Activated gamma-delta T cell treated with anti-CD3 and anti-CD28 coated beads, Interleukin-2, amount 50 U/mL, for 16 hours (primary cell): ENCODE measurements around the gene MEF2D.

Experiments
- DNase-seq: peaks from one replicate; pipeline ENCODE4 v3.0.0-alpha.2; 2020; ENCODE audit warnings: low read depth

Gene MEF2D

DNA sequence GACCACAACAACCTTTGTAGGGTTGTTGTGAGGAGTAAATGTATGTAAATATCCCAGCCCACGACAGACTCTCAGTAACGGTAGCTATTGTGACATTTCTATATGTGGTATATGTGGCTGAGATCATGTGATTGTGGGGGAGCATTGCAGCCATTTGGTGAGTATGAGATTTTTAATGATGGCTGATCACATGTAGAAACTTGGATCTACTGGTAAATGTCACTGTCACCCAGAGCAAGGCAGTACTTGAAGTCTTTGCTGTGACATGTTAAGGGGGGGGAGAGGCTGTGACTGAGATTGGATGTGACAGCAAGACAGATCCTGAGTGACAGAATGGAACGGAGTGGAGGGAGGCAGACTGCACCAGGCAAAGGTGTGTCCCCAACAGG lies 23.9 kb upstream of the MEF2D start:
- no peak for DNase-seq

DNA sequence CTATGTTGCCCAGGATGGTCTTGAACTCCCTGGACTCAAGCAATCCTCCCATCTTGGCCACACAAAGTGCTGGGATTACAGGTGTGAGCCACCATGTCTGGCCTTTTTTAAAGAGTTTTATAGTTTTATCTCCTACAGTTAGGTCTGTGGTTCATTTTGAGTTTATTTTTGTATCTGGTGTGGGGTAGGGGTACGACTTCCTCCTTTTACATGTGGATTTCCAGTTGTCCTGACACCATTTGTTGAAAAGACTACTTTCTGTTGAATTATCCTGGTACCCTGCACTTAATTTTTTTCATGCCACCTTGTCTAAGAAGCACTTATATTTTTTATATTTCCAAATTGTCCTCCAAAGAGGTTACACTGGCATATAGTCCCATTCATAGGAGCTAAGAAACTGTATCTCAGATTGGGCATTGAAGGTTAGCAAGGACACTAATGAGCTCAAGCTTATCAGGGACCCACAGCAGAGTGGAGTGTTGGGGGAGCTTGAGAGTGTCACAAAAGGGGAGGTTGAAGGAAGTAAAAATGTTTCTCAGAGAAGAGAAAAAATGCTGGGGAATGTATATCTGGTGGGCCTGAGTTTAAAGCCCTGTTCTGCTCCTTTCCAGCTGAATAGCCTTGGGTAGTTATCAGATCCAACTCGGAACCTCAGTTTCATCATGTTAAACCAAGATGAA lies 23.4 kb upstream of the MEF2D start:
- no peak for DNase-seq

DNA sequence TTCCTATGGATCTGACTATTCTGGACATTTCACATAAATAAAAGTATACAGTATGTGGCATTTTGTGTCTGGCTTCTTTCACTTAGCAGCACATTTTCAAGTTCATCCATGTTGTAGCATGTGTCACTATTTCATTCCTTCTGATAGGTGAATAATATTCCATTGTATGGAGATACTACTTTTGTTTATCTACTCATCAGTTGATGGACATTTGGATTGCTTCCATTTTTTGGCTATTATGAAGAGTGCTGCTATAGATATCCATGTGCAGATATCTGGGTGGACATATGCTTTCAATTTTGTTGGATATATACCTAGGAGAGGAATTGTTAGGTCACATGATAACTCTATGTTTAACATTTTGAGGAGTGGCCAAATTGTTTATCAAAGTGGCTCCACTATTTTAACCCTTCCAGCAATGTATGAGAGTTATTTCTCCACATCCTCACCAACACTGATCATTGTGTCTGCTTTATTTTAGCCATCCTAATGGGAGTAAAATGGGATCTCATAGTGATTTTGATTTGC lies 21.9 kb upstream of the MEF2D start:
- no peak for DNase-seq

DNA sequence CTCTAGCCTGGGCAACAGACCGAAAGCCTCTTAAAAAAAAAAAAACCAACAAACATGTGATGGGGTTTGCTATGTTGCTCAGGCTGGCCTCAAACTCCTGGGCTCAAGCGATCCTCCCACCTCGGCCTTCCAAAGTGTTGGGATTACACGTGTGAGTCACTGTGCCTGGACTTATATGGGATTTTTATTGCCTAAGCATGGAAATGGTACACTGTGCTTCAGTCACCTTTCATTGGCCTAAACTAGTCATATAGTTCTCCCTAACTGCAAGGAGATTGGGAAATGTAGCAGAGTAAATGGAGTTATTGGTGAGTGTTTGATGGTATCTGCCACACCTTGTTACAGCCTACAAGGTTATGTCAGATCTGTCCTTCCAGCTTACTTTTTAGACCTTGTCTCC lies 17.2 kb upstream of the MEF2D start:
- DNase-seq = no peak

DNA sequence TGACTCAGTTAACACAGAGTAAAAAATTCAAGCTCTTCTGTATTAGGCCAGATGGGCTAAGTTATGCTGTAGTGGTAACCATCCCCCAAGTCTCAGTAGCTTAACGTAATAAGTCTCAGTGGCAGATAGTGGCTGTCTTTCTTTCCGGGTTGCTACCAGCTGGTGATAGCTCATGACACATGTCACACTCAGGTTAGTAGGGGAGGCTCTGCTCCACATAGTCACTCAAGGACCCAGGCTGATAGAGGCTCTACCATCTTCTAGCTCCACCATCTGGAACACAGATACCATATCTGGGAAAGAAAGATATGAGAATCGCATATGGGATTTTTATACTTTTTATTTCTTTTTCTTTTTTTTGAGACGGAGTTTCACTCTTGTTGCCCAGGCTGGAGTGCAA lies 16.2 kb upstream of the MEF2D start:
- no peak for DNase-seq

DNA sequence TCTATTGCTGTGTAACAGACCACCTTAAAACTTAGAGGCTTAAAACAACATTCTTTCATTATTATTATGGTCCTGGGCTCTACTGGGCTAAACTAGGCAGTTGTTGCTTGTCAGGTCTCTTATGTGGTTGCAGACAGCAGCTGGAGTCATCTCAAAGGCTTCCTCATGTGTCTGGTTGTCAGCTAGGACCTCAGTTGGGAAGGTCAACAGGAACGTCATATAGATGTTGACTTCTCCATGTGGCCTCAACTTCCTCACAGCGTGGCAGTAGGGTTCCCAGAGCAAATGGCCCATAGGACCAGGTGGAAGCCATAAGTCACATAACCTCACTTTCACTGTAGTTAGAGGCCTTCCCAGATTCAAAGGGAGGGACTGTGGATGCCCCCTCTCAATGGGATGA lies 15.4 kb upstream of the MEF2D start:
- no peak for DNase-seq

DNA sequence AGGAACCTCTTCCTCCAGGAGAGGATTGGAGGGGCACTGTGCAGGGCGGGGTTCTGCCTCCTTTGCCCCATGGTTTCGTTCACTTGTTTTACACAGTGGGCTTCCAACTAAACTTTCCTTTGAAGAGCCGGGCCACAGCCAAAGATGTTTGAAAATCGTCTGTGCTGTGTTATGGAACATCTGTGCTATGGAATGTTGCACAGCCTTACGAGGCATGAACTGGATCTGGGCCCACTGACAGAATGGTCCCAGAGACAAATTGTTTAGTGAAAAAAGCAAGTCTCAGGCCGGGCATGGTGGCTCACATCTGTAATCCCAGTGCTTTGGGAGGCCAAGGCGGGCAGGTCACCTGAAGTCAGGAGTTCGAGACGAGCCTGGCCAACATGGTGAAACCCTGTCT lies 12.6 kb upstream of the MEF2D start:
- no peak for DNase-seq

DNA sequence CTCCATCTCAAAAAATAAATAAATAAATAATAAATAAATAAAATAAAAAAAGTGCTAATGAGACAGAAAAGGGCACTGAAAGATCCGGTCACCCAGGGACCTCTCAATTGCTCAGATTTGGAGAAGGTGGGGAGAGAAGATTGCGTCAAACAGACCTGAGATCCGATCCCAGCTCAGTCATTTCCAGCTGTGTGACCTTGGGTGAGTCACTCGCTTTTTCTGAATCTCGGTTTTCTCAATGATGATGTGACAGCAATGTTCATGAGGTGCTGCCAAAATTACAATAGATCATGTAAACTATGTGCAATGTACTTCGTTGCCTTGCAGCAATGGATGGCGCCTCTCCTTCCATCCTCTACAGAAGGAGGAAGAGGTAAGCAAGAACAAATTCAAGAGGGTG lies 11.1 kb upstream of the MEF2D start:
- no peak for DNase-seq

DNA sequence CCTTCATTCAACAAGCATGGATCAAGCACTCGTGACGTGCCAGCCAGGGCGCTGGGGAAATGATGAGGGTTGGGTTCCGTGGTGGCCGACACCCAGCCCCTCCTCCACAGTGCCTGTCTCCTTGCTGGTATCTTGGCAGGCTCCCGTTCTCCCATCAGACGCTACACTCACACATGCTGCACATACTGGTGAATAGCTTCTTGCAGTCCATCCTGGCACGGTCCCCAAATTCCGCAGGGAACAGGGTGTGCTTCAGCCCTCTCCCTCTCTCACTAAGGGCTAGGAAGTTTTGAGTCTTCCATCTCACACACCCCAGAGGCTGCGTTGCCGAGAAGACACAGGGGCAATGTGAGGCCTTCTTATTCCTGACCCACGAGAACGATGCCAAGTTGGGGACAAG lies 10.1 kb upstream of the MEF2D start:
- no peak for DNase-seq

DNA sequence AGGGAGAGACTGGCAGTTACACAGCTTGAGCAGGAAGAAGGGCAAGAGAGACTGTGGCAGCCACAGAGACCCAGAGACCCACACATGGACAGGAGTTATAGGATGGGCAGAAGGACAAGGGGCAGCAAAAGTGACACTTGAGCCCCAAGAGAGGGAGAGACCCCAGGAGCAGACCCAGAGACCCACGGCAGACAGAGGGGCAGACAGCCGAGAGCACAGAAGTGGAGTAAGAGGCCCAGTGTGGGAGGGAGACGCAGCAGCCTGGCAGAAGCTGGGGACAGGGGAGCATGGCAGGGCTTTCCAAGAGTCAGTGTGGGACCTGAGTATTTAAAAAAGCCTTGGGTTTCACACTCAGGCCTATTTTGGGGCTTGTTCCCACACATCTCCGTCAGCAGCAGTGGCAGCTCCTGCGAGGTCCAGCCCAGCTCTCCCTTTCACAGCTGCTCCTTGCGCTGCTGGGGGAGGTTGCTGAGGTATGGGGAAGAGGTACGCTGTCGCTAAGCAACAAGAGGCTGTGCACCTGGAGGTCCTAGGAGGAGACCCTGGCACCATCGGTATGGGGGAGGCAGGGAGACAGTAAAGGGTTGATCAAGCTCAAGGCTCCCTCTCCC lies 9.0 kb upstream of the MEF2D start:
- no peak for DNase-seq

DNA sequence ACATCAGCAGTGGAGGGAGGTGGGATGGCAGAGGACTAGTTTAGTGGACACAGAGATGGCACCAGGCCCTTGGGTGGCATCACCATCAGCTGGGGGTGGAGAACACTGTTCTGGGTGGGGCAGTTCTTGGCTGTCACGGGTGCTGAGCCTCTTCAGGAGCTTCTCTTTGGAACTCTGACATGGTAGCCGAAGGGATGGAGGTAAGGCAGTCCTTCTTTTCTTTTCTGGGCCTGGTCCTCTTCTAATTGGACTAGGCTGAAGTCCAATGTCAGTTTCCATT lies 8.3 kb upstream of the MEF2D start:
- DNase-seq = no peak

DNA sequence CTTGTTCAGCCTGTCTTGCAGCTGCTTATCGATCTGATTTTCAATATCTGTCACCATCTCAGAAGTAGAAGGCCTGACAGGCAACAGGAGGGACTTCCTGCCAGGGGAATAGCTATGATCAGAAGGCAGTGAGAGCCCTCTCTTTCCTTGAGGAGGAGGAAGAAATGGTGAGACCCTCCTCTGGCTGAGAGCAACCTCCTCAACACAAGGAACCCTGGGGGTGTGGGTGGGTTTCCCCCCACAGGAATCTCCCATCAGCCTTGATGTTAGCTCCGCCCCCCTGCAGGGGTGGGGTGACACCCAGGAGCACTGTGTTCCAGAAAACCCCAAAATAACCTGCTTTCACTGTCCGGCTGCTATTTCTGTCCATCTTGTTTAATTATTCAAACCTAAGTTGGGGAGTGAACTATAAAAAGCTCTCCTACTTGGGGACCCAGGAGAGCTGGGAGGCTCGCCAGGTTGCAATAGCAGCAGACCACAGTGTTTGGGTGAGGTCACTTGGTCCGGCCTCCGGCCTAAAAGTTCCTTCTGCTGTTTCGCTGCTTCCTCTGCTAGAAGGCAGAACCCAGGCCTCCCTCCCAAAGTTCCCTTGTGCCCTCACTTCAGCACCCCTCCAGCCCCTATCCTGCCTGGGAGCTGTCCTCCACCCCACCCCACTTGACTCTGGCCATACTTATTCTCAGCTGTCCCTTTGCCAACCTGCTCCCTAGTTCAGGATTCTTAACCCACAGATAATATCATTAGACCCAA lies 7.8 kb upstream of the MEF2D start:
- DNase-seq = no peak

DNA sequence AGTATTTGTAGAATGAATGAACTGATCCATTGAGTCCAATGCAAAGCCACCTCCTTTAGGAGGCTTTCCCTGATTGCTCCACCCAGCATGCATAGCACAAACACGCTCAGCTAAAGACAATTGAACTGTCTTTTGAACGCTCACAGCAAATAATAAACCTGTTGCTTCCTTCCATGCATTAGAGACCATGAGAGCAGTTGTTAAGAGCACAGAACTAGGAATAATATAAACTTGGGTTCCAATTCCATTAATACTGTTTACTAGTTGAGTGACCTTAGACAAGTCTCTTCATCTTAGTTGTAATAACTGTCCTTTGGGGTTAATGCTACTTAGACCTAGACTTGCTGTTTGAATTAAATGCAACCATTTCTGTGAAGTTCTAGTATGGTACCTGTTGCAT lies 5.9 kb upstream of the MEF2D start:
- DNase-seq = no peak

DNA sequence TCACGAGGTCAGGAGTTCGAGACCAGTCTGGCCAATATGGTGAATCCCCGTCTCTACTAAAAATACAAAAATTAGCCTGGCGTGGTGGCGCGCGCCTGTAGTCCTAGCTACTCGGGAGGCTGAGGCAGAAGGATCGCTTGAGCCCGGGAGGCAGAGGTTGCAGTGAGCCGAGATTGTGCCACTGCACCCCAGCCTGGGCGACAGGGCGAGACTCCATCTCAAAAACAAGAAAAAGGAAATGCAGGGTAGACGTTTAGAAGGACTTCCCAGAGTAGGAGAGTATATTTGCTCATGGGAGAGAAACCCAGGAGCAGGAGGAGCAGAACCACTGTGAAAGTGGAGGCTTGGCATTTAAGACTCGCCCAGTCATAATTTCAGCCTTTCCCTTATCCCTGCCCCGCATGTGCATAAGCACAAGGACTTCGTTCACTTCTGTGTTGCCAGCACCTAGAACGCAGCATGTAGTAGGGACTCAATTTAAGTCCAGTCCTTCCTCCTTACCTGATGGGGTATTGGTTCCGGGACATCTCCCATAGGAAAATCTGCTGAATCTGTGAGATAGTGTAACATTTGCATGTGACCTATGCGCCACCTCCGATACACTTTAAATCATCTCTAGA lies 5.2 kb upstream of the MEF2D start:
- DNase-seq = no peak

DNA sequence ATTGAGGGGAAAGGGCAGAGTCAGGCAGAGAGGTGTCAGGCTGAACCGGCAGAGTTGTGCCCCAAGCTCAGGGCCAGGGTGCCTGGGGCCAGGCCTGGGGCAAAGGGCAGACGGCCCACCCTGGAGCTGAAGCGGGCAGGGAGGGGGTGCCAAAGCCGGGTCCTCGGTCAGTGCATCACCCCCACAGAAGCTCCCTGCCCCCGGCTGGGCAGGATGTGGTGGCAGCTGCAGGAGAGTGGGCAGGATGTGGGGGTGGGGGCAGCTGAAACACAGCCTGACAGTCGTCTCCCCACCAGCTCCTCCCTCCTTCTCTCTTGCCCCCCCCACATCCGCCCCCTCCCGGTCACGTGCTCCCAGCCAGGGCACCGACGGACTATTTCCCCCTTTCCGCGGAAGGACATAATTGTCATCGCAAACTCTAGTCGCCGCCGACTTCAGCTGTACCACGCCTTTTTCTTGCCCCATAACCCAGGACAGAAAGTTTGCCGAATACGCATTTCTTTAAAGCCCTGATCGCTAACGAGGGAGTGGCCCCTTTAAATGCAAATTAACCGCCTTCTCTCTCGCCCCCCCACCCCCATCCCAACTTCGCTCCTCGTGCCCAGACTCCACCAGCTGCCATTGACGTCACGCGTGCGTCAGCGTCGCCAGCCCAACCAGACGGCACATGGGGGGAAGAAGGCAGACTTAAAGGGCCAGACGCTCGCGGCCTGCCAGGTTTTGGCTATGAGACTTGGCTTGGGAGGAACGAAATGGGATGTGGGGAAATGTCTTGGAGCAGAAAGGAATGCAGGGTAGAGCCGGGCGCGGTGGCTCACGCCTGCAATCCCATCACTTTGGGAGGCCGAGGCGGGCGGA lies 4.5 kb upstream of the MEF2D start:
- DNase-seq = peak; percentile 96

DNA sequence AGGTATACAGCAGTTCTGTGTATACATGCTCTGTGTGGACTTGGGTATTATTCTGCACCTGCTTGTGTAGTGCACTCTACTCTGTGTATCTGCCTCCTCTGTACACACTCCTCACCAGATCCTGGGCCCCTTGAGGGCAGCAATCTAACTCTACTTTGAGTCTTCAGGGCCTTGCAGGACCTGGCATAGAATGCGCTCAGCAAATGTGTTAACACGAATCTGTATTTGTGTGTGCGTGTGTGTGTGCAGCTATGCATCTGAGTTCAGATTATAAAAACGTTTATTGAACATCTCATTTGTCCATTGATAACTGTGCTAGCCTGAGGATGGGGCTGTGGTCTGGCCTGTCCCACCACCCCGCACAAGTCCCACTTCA lies 3.9 kb upstream of the MEF2D start:
- DNase-seq = no peak

DNA sequence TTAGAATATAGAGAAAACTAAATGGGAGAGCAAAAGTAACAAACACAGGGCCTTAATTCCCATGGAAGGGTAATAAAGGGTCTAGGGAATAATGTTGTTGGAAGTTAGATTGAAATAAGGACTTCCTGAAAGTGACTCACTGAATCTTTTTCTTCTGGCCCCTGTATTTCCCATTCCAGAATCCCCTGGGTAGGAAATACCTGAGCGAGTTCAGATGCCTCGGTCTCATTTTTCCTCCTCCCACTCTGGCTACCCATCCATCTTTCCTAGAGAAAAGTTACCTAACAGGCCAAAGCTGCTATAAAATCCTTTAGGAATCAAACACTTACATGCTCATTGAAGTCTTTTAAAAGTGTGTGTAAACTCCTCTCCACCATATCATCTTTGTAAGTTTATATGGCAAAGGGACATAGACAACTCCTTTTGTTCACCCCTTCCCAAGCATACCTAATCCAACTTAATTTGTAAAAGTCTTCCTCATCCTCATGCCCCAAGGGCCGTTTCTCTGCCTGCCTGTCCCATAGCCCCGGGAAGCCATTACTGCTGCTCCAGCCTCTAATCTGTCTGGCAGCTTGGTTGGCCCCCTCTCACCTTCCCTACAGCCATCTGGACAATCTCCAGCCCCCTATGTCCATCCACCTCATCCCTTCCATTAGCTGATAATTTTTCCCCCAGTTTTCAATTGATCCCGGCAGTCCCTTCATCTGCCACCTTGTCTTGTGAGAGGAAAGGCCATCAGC lies 3.3 kb upstream of the MEF2D start:
- DNase-seq = no peak

DNA sequence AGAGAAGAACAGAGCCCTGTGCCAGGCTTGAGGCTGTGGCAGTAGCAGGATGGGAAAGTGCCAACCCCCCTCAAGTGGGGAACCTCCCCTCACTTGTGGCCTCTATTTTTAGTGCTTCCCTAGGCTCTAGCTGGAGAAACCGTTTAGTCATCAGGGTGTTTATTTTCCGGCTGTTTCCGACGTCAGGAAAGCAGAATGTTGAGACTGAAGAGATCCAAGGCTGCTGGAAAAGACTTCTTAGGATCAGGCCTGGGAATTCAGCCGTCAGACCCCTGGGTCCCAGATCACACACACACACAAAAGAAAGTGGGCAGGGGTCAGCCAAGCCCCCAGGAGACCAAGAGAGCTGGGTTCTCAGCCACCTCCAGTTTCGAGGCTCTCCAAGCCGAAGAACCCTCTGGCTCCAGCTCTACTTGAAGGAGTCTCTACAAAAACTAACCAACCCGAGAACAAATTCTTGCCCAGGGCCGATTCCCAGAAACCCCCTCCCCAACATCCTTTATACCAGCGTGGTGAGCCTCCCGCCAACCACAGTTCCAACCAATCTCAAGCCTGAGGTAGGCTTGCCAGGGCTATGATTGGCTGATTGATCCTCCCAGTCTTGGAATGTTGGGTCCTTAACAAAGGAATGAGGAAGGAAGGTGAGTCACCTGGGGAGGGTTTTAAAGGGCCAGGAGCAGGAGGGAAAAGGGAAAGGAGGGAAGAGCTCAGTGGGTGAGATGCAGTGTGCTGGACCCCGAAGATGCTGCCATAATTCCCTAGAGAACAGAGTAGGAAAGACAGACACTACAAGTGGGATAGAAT lies 2.5 kb upstream of the MEF2D start:
- DNase-seq = no peak

DNA sequence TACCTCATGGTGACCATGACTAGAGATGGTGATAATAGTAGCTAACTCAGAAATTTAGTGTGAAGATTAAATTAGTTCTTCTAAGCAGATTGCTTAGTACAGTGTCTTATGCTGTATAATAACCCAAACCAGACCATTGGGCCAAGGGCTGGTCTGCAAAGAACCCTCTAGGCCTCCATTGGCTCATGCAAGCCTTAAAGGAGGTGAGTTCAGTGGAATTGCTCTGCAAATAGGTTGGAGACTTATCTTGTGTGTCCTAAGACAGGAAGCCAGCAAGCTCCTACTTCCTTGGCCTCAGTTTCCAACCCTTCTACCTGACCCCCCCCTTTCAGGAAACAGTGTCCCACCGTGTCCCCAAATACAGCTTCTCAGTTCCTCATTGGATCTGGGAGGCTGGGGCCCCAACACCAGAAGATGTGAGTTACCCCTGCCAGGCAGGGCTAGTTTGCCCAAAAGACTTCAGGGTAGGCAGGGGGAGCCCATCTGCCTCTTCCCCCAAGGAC lies 1.9 kb upstream of the MEF2D start:
- no peak for DNase-seq

DNA sequence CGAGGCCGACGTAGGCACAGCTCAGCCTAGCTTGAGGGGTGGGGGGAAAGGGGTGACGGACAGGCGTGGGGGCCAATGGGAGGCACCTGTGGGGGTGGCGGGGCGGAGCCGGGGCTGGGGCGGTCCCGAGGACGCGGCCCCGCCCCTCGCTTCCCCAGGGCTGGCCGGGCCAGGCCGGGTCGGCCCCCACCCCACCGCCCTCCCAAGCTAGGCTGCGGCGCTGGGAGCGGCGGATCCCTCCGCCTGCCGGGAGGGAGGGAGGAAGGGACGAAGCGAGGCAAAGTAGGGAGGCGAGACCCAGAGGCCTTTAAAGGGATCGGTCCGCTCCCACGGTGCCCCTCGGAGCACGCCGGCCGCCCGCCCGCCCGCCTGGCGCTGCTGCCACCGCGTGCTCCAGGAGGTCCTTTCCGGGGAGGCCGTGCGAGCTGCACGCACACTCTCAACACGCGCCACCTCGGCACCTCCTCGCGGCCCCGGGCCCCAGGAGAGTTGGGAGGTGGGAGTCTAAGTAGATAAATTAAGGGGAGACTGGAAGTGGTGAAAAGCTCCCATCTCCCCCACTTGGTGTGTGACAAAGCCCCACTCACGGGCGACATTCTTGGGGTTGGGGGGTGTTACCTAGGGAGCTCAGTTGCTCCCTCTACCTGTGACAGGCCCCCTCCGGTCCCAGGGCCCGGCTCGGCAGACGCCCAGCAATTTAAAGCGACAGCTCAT lies 375 bp upstream of the MEF2D start:
- peak; percentile 87 for DNase-seq
